ENCODE data around the gene DNAH17. TPM values are rescaled to one million over a fixed set of nuclear protein-coding genes. Genes with fewer than 3 reads are reported as not detected.

The DNAH17 gene
- total RNA-seq, 1 donor from 2014 or later: 2.8 TPM

- Histone ChIP-seq H3K4me3 (no peak overlapping the region), H3K36me3 (no peaks in the 10 kb centered on the region), H3K4me1 (no peaks in the 10 kb centered on the region), H3K27me3 (no peaks in the 10 kb centered on the region), H3K9me3 (no peaks in the 10 kb centered on the region), H3K27ac (no peak overlapping the region)
- ATAC-seq (peak; percentile 26), DNase-seq (no peak)
- intact Hi-C loops (cut with DNase I): no loop called here
- no peak for TF ChIP-seq CTCF (IDR thresholded peaks at IDR 0.05)
Observed at GRCh38 chr17:78493450-78493849, 83.7 kb downstream of the DNAH17 start.

- TF ChIP-seq CTCF (IDR thresholded peaks at IDR 0.05): no peak
- ATAC-seq (no peak), DNase-seq (no peak)
- no peak overlapping the region for H3K4me3 ChIP-seq
- no peaks in the 10 kb centered on the region for H3K4me1 ChIP-seq
- no peaks in the 10 kb centered on the region for H3K36me3 ChIP-seq
- H3K9me3 ChIP-seq: no peaks in the 10 kb centered on the region
- intact Hi-C loops (cut with DNase I): no loop called here
- H3K27me3 ChIP-seq: no peaks in the 10 kb centered on the region
- no peak overlapping the region for H3K27ac ChIP-seq
Observed at GRCh38 chr17:78492116-78492799, 84.9 kb downstream of the DNAH17 start.

GRCh38 chr17:78491236-78492115 is 85.7 kb downstream of the DNAH17 start:
- DNase-seq: no peak
- no peak for TF ChIP-seq CTCF (IDR thresholded peaks at IDR 0.05)
- no peaks in the 10 kb centered on the region for H3K4me1 ChIP-seq
- intact Hi-C loops (cut with DNase I): no loop called here
- no peak overlapping the region for H3K4me3 ChIP-seq
- no peaks in the 10 kb centered on the region for H3K9me3 ChIP-seq
- H3K27ac ChIP-seq: no peak overlapping the region
- no peaks in the 10 kb centered on the region for H3K27me3 ChIP-seq
- no peak for ATAC-seq
- no peaks in the 10 kb centered on the region for H3K36me3 ChIP-seq

DNA sequence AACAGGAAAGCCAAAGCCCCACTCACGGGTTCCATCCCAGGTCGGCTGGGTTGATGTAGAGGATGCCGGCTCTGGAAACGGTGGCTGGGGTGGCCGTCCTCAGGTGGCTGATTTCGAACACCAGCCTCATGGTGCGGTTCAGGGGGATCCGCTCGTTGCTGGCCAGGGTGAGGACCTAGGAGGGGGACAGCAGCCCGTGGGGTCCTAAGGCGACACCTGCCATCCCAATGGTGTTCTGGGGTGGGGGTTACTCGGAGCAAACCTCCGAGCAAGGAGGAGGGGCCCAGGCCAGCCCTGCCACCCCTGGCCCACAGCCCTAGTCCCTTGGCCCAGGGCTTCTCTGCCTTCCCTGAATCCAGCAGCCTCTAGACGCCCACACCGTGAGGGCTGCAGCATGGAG is 86.5 kb downstream of the DNAH17 start:
- H3K9me3 ChIP-seq: no peaks in the 10 kb centered on the region
- H3K36me3 ChIP-seq: no peaks in the 10 kb centered on the region
- H3K4me3 ChIP-seq: no peak overlapping the region
- H3K4me1 ChIP-seq: no peaks in the 10 kb centered on the region
- DNase-seq (no peak), ATAC-seq (no peak)
- TF ChIP-seq CTCF (IDR thresholded peaks at IDR 0.05): no peak
- intact Hi-C loops (cut with DNase I): no loop called here
- H3K27ac ChIP-seq: no peak overlapping the region
- H3K27me3 ChIP-seq: no peaks in the 10 kb centered on the region

DNA sequence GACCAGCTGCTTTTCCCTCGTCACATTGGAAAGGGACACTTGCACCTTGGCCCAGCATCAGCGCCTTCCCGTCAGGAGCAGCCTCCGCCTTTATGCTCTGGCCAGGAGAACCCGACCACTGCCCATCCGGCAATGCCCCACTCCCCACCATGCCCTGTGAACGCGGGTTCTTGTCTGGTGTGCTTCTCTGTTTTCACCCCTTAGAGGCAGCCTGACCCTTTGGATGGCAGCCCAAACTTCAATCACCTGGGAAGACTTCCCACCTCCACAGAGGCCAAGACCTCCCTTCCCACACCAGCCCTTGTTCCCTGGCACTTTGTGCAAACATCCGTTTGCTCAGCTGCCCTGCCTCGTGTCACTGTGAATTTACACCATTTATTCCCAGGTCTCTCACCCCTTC is 87.0 kb downstream of the DNAH17 start:
- no peak for ATAC-seq
- TF ChIP-seq CTCF (IDR thresholded peaks at IDR 0.05): no peak
- Histone ChIP-seq H3K36me3 (no peaks in the 10 kb centered on the region), H3K4me1 (no peaks in the 10 kb centered on the region), H3K9me3 (no peaks in the 10 kb centered on the region), H3K27me3 (no peaks in the 10 kb centered on the region), H3K27ac (no peak overlapping the region), H3K4me3 (no peak overlapping the region)
- intact Hi-C loops (cut with DNase I): no loop called here
- no peak for DNase-seq
